ENCODE measurements around the gene ZMYND15. TPM values are rescaled to one million over a fixed set of nuclear protein-coding genes. Genes with fewer than 3 reads are reported as not detected.
A peak's percentile ranks its signal among the peaks of the same experiment; 100 is the strongest.

Gene ZMYND15
- total and polyA plus RNA-seq, 2 of the 13 experiments (the other 11 are each of a cell fraction or from before 2014, with no cell fraction given): 0.24 to 2.7 TPM

DNA sequence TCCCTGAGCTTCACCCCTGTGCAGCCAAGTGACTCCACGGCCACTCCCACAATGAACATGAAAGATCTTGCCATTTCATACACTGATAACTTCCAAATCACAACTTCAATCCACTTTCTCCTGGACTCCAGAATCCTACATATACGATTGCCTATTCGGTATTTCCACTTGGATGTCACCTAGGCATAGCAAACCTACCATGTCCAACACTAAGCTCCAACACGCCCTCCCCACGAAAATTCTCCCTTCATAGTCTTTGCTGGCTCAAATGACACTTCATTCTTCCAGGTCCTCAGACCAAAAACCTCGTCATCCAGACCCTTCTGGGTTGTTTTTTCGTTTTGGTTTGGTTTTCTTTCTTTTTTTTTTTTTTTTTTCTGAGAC is 51.1 kb downstream of the ZMYND15 start:
- H3K4me1 ChIP-seq (ENCODE audit: insufficient read depth, low read length): peaks cover 34% of the 10 kb centered on the region
- DNase-seq (ENCODE audit: low spot score) (no peak), FAIRE-seq (no peak), ATAC-seq (no peak)
- H3K27ac ChIP-seq (ENCODE audit: extremely low read length, insufficient read depth, low read length): peak overlapping the region; percentile 96
- WGBS (ENCODE audit: low lambda C conversion rate): 82% methylated on average over 7 of the region's 7 CpGs
- TF ChIP-seq, protein P1, sequence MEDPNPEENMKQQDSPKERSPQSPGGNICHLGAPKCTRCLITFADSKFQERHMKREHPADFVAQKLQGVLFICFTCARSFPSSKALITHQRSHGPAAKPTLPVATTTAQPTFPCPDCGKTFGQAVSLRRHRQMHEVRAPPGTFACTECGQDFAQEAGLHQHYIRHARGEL (CRISPR knock-in tag; IDR thresholded peaks at IDR 0.05): no peak
- TF ChIP-seq MAF1 (CRISPR knock-in tag; IDR thresholded peaks at IDR 0.05; ENCODE audit: borderline replicate concordance) (no peak), POLR2A (IDR thresholded peaks at IDR 0.05; ENCODE audit: insufficient read depth in 1 of 2, low read depth in 2 of 2, low read length in 2 of 2) (peak in 1 of 2 experiments; percentile 37; a peak in 1 of 4 replicates), SOX6 (IDR thresholded peaks at IDR 0.05) (no peak), SOX6 (CRISPR knock-in tag; IDR thresholded peaks at IDR 0.05) (peak; percentile 40), ZNF317 (CRISPR knock-in tag; IDR thresholded peaks at IDR 0.05) (0 out of 2 replicates have a peak, but pooled peaks have one; percentile 31), ZC3H4 (CRISPR knock-in tag; IDR thresholded peaks at IDR 0.05; ENCODE audit: borderline replicate concordance) (peak; percentile 83; the same call in 1 of the 2 replicates)
- no peaks in the 10 kb centered on the region; a peak in 2 of 5 replicates for H3K36me3 ChIP-seq (replicated peaks in 1 of 2; ENCODE audit: control insufficient read depth in 1 of 2, insufficient read depth in 2 of 2, low read length in 2 of 2)
- ChIA-PET POLR2A (interaction anchor here (0.5 to 6.4 kb wide), 19 partner anchors 10 to 149 kb away, joined by 3 to 317 read pairs (median 8); partner anchors contain the start of genes ARRB2, CXCL16, MED11 and MINK1), CTCF (ENCODE audit: low intra/inter-chr PET ratio, low total read pairs) (interaction anchor here (1.8 to 4.1 kb wide), 4 partner anchors 58 to 98 kb away, joined by 8 to 51 read pairs (median 10); partner anchors contain the start of genes ARRB2 and MED11)
- intact Hi-C loops (cut with micrococcal nuclease; ENCODE audit: unreplicated experiment) (no loop called here), in situ Hi-C loops (cut with HindIII; ENCODE audit: extremely low pct_ligation_motif_present, low pct_unique_long_range_greater_than_20kb) (no loop called here)
- H3K79me2 ChIP-seq (ENCODE audit: insufficient read depth, low read length): peaks cover 15% of the 10 kb centered on the region
- peak overlapping the region in 2 of 3 experiments; percentile 91 to 94; a peak in 4 of 6 replicates for H3K4me3 ChIP-seq (replicated peaks in 1 of 3; ENCODE audit: insufficient read depth in 1 of 3, low read depth in 2 of 3, low read length in 3 of 3)
- peak overlapping the region; percentile 96 for H3K4me2 ChIP-seq (ENCODE audit: low read depth, low read length)
- H3K9me3 ChIP-seq (ENCODE audit: low read length): no peaks in the 10 kb centered on the region
- H4K20me1 ChIP-seq (ENCODE audit: insufficient read depth, low read length): no peaks in the 10 kb centered on the region
- H3K27me3 ChIP-seq (ENCODE audit: control insufficient read depth in 1 of 2, insufficient read depth in 2 of 2, low read length in 2 of 2): no peaks in the 10 kb centered on the region; a peak in 1 of 5 replicates
- H3K9ac ChIP-seq (ENCODE audit: insufficient read depth, low read depth, low read length): peak overlapping the region; percentile 97
- H2AFZ ChIP-seq (ENCODE audit: low read length): no peak overlapping the region
- no TSS peak for BruUV-seq (replicated peaks)

DNA sequence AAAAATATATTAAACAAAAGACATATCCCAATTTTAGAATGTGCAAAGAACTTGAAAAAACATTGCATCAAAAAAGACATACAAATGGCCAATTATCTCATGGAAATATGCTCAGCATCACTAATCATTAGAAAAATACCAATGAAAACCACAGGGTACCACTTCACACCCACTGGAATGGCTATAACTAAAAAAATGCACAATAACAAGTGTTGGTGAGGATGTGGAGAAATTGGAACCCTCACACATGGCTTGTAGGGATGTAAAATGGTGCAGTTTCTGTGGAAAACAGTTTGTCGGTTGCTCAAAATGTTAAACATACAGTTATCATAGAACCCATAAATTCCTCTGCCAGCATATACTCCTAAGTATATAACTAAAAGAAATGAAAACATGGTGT is 55.5 kb downstream of the ZMYND15 start:
- Histone ChIP-seq H3K27ac (ENCODE audit: extremely low read length, insufficient read depth, low read length) (peak overlapping the region; percentile 58), H3K9ac (ENCODE audit: insufficient read depth, low read depth, low read length) (no peak overlapping the region), H4K20me1 (ENCODE audit: insufficient read depth, low read length) (no peaks in the 10 kb centered on the region), H3K79me2 (ENCODE audit: insufficient read depth, low read length) (peaks cover 19% of the 10 kb centered on the region), H3K4me3 (replicated peaks in 1 of 3; ENCODE audit: insufficient read depth in 1 of 3, low read depth in 2 of 3, low read length in 3 of 3) (no peak overlapping the region), H3K9me3 (ENCODE audit: low read length) (no peaks in the 10 kb centered on the region), H3K4me2 (ENCODE audit: low read depth, low read length) (peak overlapping the region; percentile 81; the same call in 1 of the 2 replicates), H3K4me1 (ENCODE audit: insufficient read depth, low read length) (peaks cover 26% of the 10 kb centered on the region), H3K27me3 (ENCODE audit: control insufficient read depth in 1 of 2, insufficient read depth in 2 of 2, low read length in 2 of 2) (no peaks in the 10 kb centered on the region; a peak in 1 of 5 replicates), H3K36me3 (replicated peaks in 1 of 2; ENCODE audit: control insufficient read depth in 1 of 2, insufficient read depth in 2 of 2, low read length in 2 of 2) (peaks cover 8 to 17% of the 10 kb centered on the region in 2 experiments), H2AFZ (ENCODE audit: low read length) (peak overlapping the region; percentile 77)
- POLR2A ChIA-PET: no interaction called here
- no peak for DNase-seq (ENCODE audit: low spot score)
- intact Hi-C loops (cut with micrococcal nuclease; ENCODE audit: unreplicated experiment): no loop called here
- 95% methylated on average over 1 of the region's 1 CpG for WGBS (ENCODE audit: low lambda C conversion rate)
- in situ Hi-C loops (cut with HindIII; ENCODE audit: extremely low pct_ligation_motif_present, low pct_unique_long_range_greater_than_20kb): no loop called here
- ATAC-seq: no peak
- CTCF ChIA-PET (ENCODE audit: low intra/inter-chr PET ratio, low total read pairs): no interaction called here
- BruUV-seq (replicated peaks): no TSS peak
- no peak for FAIRE-seq
- TF ChIP-seq, protein P2, sequence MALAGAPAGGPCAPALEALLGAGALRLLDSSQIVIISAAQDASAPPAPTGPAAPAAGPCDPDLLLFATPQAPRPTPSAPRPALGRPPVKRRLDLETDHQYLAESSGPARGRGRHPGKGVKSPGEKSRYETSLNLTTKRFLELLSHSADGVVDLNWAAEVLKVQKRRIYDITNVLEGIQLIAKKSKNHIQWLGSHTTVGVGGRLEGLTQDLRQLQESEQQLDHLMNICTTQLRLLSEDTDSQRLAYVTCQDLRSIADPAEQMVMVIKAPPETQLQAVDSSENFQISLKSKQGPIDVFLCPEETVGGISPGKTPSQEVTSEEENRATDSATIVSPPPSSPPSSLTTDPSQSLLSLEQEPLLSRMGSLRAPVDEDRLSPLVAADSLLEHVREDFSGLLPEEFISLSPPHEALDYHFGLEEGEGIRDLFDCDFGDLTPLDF (CRISPR knock-in tag; IDR thresholded peaks at IDR 0.05): no peak
- TF ChIP-seq ZNF558 (CRISPR knock-in tag; IDR thresholded peaks at IDR 0.05; ENCODE audit: borderline replicate concordance): no peak
- no peak for TF ChIP-seq ZNF205 (CRISPR knock-in tag; IDR thresholded peaks at IDR 0.05)
- no peak for TF ChIP-seq ZNF451 (CRISPR knock-in tag; IDR thresholded peaks at IDR 0.05)
- no peak for TF ChIP-seq DMAP1 (CRISPR knock-in tag; IDR thresholded peaks at IDR 0.05)
